RPMI8226 (cell line): Measurements from ENCODE around the gene TMCO4.
A peak's percentile ranks its signal among the peaks of the same experiment; 100 is the strongest.
"Not testable (repeated sequence)": the region's sequence is repeated elsewhere in the genome, so short reads cannot be mapped to it uniquely, and the experiment has no call there.

Experiments used
- DNase-seq: peaks from one replicate; pipeline ENCODE4 v3.0.0-alpha.2; 2015

Gene TMCO4

GRCh38 chr1:19654386-19654785 lies 145.3 kb downstream of the TMCO4 start:
- DNase-seq, result no peak

DNA sequence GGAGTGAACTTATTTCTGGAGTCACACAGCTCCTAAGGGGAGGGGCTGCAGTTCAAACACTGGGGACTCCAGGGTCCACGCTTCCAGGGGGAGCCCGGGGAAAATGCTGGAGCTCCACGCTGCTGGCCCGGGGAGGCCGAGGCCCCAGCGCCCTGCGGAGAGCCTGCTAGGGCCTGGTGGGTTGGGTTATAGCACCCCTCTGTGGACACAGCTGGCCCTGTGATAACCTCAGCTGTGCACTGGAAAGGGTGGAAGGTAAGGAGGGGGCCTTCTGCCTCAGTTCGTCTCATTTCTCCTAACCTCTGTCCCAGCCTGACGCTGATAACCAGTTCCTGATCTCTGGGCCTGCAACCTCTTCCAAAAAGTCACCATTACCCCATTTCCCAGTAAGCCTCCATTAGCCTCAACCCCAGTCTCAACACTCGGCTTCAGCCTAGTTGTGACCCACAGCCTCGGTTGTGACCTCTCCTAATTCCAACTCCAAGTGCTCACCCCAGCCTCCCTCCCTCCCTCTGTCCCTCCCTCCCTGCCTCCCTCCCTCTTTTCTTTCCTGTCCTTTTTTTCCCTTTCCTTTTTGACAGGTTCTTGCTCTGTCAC lies 148.5 kb downstream of the TMCO4 start:
- DNase-seq, result peak; percentile 77

- no peak for DNase-seq
These were observed 149.1 kb downstream of the TMCO4 start for GRCh38 chr1:19650416-19651140.

DNA sequence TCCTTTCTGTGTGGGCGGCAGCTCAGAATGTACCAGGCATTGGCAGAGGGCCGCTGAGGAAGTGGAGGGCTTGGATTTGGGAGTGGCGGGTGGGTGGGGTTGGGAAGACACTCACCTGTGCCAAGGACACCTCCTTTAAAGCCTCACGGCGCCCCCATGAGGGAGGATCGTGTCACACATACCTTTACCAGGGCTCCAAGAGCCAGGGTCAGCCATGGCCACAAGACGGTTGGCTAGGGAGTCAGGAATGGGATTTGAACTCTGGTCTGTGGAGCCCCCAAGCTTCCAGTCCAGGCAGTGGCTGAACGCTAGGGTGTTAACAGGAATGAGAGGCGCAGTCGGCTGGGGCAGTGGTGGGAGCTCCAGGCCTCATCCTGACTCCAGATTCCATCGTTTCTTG lies 151.0 kb downstream of the TMCO4 start:
- DNase-seq, result no peak

DNA sequence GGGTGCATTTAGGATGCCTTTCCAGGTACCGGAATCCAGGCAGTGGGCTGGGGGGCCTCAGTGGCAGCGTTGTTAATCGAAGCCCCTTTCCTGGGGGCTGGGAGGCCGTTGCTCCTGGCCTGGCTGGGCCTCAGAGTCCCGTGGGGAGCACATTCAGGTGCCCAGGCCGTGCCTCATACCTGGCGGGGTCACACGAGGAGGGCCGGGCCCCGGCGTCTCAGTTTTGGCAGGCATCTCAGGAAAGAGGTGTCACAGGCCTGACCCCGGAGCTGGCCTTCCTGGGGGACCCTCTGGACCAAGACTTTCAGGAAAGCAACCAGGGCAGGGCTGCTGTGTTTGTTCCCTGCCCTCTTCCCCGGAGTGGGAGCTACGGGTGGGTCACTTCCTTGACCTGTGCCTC lies 151.5 kb downstream of the TMCO4 start:
- DNase-seq, result no peak

- no peak for DNase-seq
These were observed 152.1 kb downstream of the TMCO4 start for GRCh38 chr1:19647643-19648042.

DNA sequence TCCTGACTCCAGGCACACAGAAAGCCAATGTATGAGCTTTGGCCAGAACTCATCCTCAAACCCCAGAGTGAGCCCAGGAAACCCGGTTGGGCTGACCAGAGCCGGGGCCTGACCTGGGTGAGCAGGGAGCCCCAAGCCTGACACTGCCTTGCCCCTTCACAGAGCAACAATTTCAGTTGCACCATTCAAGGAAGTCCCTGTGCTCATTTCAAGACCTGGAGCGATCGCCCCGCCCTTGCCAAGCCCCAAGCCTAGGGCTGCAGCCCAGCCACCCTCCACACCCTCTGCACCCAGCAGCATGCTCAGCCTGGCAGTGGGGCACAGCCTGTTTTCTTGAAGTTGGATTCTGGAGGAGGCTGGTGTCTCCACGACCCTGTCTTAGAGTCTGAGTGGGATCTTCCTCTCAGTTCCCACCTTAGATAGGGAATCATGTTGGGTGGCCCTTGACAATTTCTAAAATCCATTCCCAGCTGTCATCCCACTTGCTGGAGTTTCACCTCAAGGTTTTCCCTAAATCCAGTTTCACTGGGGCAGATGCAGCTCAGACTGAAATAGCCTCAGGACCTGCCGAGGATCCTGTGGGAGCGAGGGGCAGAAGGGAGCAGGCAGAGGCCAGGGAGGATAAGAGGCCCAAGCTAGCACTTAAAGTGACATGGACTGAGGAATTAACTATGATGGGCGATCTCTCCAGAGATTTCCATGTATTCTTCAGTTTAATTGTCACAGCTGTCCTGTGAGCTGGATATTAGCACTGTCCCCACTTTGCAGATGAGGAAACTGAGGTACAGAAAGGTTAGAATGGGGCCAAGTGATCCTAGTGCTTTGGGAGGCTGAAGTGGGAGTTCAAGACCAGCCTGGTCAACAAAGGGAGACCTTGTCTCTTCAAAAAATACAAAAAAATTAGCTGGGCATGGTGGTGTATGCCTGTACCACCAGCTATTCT lies 153.1 kb downstream of the TMCO4 start:
- peak; percentile 40 for DNase-seq

DNA sequence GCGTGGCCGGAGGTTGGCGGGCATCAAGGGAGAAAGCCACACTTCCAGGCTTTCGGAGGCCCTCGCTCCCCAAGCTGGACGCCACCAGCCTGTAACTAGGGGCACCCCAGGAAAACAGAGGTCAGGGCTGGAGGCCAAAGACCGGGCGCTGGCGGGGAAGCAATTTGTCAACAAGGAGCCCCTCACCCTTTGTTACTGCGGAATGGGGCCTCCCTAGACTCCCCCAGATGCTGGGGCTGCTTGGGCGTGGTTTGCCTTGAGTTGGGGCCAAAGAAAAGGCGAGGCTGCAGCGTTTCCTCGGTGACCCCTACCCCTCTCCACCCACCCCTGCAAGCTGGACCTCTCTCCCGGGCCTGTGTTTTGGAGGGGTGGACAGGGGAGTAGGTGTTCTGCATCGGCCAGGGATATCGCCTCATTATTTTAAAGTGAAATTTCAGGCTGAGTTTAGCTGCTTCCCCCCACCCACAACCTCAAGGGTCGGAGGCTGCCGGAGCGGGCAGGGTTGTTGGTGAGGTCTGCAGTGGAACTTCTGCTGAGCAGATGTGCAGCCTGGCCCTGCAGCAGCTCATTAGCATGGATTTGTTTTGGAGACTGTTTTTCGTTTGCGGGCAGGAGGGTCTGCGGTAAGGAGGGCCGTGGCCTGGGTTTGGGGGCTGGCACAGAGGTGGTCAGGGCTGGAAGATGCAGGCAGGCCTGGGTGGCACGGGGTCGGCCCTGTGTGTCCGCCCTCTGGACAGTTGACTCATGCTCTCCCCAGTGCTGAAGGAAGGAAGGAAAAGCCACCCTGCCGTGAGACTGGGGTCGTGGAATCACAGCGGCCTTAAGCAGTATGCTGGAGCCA lies 154.1 kb downstream of the TMCO4 start:
- DNase-seq, result no peak

DNA sequence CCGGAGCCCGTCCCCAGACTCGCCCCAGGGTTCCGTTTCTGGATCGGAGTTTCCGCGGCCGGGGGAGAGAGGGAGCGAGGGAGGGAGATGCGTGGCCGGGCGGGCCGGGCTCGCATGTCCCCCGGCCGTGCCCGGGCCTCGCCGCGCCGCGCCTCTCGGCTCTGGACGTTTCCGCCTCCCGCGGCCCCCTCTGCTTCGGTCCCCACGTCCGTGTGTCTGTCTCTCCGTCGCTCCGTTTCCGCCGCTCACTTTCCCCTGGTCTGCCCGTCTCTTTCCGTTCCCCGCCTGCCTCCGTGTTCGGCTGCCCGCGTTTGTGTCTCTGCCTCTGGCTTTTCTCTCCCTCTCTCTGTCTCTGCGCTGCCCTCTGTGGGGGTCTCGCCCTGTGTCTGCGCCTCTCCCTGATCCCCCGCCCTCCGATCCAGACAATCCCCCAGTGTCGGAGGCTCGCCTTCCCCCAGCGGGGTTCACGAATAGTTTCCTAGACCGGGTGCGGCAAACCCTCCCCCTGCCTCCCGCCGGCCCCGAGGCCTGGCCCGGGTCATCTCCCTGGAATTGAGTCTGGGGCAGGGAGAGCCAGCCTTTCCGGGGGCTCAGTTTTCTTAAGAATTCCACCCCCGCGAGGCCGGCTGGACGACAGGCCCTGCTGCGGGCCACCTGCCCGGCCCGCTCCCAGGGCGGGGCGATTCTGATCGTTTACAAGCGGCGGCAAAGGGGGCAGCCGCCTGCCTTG lies 154.9 kb downstream of the TMCO4 start:
- DNase-seq, result peak; percentile 34

GRCh38 chr1:19644395-19644680 lies 155.4 kb downstream of the TMCO4 start:
- DNase-seq, result no peak

- peak; percentile 54 for DNase-seq
These were observed 155.9 kb downstream of the TMCO4 start, which contains the start of gene NBL1 for GRCh38 chr1:19643602-19644394. Gene NBL1, plus strand, starts transcription at chr1:19644311. Its CDS starts 10,720 bp downstream, at chr1:19655031.

GRCh38 chr1:19643121-19643520 lies 156.6 kb downstream of the TMCO4 start:
- peak; percentile 4 for DNase-seq

DNA sequence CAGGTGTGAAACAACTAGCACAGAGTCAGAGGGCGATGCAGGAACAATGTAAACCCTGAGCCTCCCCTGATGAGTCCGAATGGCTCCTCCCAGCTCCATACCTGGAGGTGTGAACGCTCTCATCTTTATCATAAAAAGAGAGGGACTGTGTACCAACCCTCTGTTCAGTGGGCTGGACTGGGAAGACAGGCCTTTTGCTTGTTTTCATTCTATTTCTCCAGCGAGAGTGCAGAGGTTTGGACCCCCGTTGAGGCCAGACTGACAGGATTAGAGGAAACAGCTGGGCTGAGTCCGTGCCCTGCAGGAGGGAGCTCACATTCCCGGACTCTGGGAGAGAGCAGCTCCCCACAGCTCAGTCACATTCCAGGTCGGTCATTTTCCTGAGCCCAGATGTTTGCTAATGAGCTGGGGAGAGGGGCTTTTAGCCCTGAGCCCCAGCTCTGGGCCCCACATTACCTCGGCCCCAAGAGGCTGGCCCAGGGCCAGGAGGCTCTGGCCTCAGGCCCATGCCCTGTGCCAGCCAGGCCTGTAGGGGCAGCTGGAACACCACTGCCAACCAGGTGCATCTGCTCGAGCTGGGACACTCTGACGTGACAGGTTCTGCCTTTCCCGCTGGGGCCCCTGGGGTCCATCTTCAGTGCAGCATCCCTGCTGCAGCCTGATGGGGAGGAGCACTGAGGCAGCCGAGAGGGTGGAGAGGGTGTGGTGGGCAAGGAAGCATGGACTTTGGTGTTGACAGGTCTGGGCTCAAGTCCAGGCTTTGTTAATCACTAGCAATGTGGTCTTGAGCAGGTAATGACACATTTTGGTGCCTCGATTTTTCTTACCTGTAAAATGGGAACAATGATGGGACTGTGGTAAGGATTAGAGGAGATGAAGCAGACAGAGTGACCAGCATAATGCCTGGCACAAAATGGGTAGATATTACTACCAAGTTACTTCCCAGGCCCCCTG lies 159.1 kb downstream of the TMCO4 start:
- DNase-seq, result peak; percentile 88

- peak; percentile 2 for DNase-seq
These were observed 159.7 kb downstream of the TMCO4 start for GRCh38 chr1:19639999-19640362.

DNA sequence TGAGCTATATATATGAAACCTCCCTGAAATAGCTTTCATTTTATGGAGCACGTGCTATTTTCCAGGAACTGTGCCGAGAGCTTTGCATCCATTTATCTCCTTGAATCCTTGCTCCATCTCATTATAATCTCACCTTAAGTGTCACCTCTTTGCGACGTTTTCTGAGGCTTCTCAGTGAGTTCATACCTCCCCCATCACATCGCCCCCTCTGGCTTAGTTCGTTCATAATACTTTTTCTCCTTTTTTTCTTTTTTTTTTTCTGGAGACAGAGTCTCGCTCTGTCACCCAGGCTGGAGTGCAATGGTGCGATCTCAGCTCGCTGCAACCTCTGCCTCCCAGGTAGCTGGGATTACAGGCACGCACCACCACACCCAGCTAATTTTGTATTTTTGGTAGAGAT lies 160.5 kb downstream of the TMCO4 start:
- DNase-seq, result not testable (repeated sequence)

- DNase-seq, result no peak
These were observed 162.1 kb downstream of the TMCO4 start for GRCh38 chr1:19637606-19638005.

GRCh38 chr1:19636749-19637148 lies 163.0 kb downstream of the TMCO4 start:
- DNase-seq, result not testable (repeated sequence)

DNA sequence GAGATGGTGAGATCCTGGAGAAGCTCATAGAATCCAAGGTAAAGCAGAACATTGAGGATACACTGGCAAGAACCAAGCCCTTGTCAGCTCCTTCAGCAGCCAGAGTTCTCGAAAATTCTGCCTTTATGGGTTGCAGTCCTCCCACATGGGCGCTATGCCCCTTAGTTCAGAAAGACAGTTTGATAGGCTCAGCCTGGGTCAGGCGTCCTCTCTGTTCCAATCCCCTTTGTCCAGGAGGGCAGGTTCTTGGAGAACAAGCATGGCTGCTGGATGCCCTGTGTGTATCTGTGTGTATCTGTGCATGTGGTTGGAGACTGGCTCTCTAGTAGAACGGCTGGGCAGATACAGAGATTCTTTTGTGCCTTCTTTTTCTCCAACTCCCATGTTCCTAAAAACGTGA lies 163.7 kb downstream of the TMCO4 start:
- DNase-seq, result no peak

- DNase-seq, result no peak
These were observed 164.1 kb downstream of the TMCO4 start for GRCh38 chr1:19635646-19636045.

- DNase-seq, result not testable (repeated sequence)
These were observed 164.7 kb downstream of the TMCO4 start for GRCh38 chr1:19635064-19635463.
